Activated CD4-positive, alpha-beta T cell treated with anti-CD3 and anti-CD28 coated beads, Interleukin-2, amount 50 U/mL, for 16 hours (primary cell): ENCODE results near the gene CELSR1.

Experiments used
- DNase-seq: peaks from one replicate; pipeline ENCODE4 v3.0.0-alpha.2; 2020

Gene CELSR1

GRCh38 chr22:46574993-46575910 is 37.8 kb upstream of the CELSR1 start:
- no peak for DNase-seq

- no peak for DNase-seq
Observed at GRCh38 chr22:46574438-46574992, 37.1 kb upstream of the CELSR1 start.

- no peak for DNase-seq
Observed at GRCh38 chr22:46573781-46574437, 36.5 kb upstream of the CELSR1 start.

GRCh38 chr22:46572911-46573780 is 35.7 kb upstream of the CELSR1 start:
- no peak for DNase-seq

- no peak for DNase-seq
Observed at GRCh38 chr22:46571642-46572250, 34.3 kb upstream of the CELSR1 start.

- DNase-seq, result no peak
Observed at GRCh38 chr22:46569848-46570695, 32.7 kb upstream of the CELSR1 start.

GRCh38 chr22:46569055-46569847 is 31.8 kb upstream of the CELSR1 start:
- DNase-seq, result no peak

- no peak for DNase-seq
Observed at GRCh38 chr22:46568102-46568809, 30.8 kb upstream of the CELSR1 start.

GRCh38 chr22:46567471-46567870 is 30.1 kb upstream of the CELSR1 start:
- no peak for DNase-seq

- DNase-seq, result no peak
Observed at GRCh38 chr22:46564084-46564714, 26.8 kb upstream of the CELSR1 start.

GRCh38 chr22:46563381-46564083 is 26.1 kb upstream of the CELSR1 start:
- DNase-seq, result peak; percentile 75

- DNase-seq, result peak; percentile 41
Observed at GRCh38 chr22:46561435-46561905, 24.1 kb upstream of the CELSR1 start.

GRCh38 chr22:46560696-46561295 is 23.4 kb upstream of the CELSR1 start:
- no peak for DNase-seq

- no peak for DNase-seq
Observed at GRCh38 chr22:46557736-46558480, 20.5 kb upstream of the CELSR1 start.

- no peak for DNase-seq
Observed at GRCh38 chr22:46556775-46557174, 19.4 kb upstream of the CELSR1 start.

GRCh38 chr22:46553189-46553588 is 15.8 kb upstream of the CELSR1 start:
- DNase-seq, result no peak

- no peak for DNase-seq
Observed at GRCh38 chr22:46551996-46552395, 14.6 kb upstream of the CELSR1 start.
